Keratinocyte (primary cell): ENCODE measurements around the gene CFAP46. TPM values are rescaled to one million over a fixed set of nuclear protein-coding genes. Genes with fewer than 3 reads are reported as not detected.

Source experiments
- DNase-seq: peaks from one replicate; pipeline ENCODE4 v3.0.0-alpha.2; 2011; ENCODE audit warnings: low read depth, missing footprints, low spot score
- FAIRE-seq: peaks from 2 replicates; lab custom pipeline; 2011; peaks lifted over from hg19 to GRCh38; lab: Jason Lieb, UNC
- H2AFZ ChIP-seq: 2 replicates; pipeline ENCODE4 v1.6.0; 2012; ENCODE audit warnings: low read length, control low read depth, inconsistent platforms; ENCODE audit not compliant: control insufficient read depth
- H3K27ac ChIP-seq: 2 replicates; pipeline ENCODE4 v1.5.1; 2011; ENCODE audit warnings: low read length; ENCODE audit not compliant: control insufficient read depth, insufficient read depth
- H3K27me3 ChIP-seq: 3 replicates; pipeline ENCODE4 v1.6.0; 2011; ENCODE audit warnings: low read length; ENCODE audit not compliant: control insufficient read depth, insufficient read depth; ENCODE audit errors: extremely low read depth
- H3K36me3 ChIP-seq, 2 experiments: 2 replicates in 1 of 2; 3 replicates in 1 of 2; pipeline ENCODE4 v1.5.1; 2011; ENCODE audit warnings: low read length in 2 of 2, mild to moderate bottlenecking in 1 of 2; ENCODE audit not compliant: control insufficient read depth in 2 of 2, insufficient read depth in 2 of 2; ENCODE audit errors: extremely low read depth in 1 of 2
- H3K4me1 ChIP-seq: 3 replicates; pipeline ENCODE4 v1.5.1; 2011; ENCODE audit warnings: low read length; ENCODE audit not compliant: control insufficient read depth, insufficient read depth; ENCODE audit errors: extremely low read depth
- H3K4me2 ChIP-seq: 3 replicates; pipeline ENCODE4 v1.6.0; 2011; ENCODE audit warnings: low read depth, low read length; ENCODE audit not compliant: control insufficient read depth, insufficient read depth; ENCODE audit errors: extremely low read depth
- H3K4me3 ChIP-seq, 3 experiments: fragments of 200-600 bp in 1 of 3; sonication (generic) in 1 of 3; 2 replicates in 2 of 3; 3 replicates in 1 of 3; pipeline ENCODE4 v1.5.1; 2011 to 2016; ENCODE audit warnings: low read length in 3 of 3, mild to moderate bottlenecking in 3 of 3, control low read depth in 2 of 3, inconsistent platforms in 1 of 3, low read depth in 1 of 3, mixed read lengths in 1 of 3, mixed run types in 1 of 3, moderate library complexity in 1 of 3; ENCODE audit not compliant: control insufficient read depth in 2 of 3, insufficient read depth in 2 of 3; ENCODE audit errors: extremely low read depth in 1 of 3
- H3K79me2 ChIP-seq: 2 replicates; pipeline ENCODE4 v1.6.0; 2012; ENCODE audit warnings: low read length; ENCODE audit not compliant: control insufficient read depth, insufficient read depth
- H3K9ac ChIP-seq: 3 replicates; pipeline ENCODE4 v1.6.0; 2011; ENCODE audit warnings: low read length; ENCODE audit not compliant: control insufficient read depth, insufficient read depth; ENCODE audit errors: extremely low read depth
- H3K9me1 ChIP-seq: 3 replicates; pipeline ENCODE4 v1.6.0; 2011; ENCODE audit warnings: low read length; ENCODE audit not compliant: control insufficient read depth, insufficient read depth; ENCODE audit errors: extremely low read depth
- H3K9me3 ChIP-seq: 2 replicates; pipeline ENCODE4 v1.5.1; 2012; ENCODE audit warnings: low read depth, low read length; ENCODE audit not compliant: control insufficient read depth
- H4K20me1 ChIP-seq: 3 replicates; pipeline ENCODE4 v1.6.0; 2011; ENCODE audit warnings: low read length; ENCODE audit not compliant: control insufficient read depth, insufficient read depth; ENCODE audit errors: extremely low read depth
- CTCF ChIP-seq, 3 experiments: IDR thresholded peaks in 1 of 3; conservative IDR thresholded peaks in 1 of 3; optimal IDR thresholded peaks in 1 of 3; 2 replicates in 2 of 3; 3 replicates in 1 of 3; pipeline versions ENCODE3 to v1.5.1; 2011; ENCODE audit warnings: low read length in 3 of 3, mild to moderate bottlenecking in 3 of 3, moderate library complexity in 2 of 3, control low read depth in 1 of 3, inconsistent platforms in 1 of 3; ENCODE audit not compliant: insufficient read depth in 2 of 3; ENCODE audit errors: extremely low read depth in 1 of 3
- EZH2 ChIP-seq: IDR thresholded peaks from one replicate; pipeline ENCODE4 v1.6.1; 2012; ENCODE audit warnings: inconsistent platforms, mild to moderate bottlenecking, low read length, moderate library complexity
- dilution Hi-C: fragments of 300-500 bp; cut with MboI; formaldehyde crosslinking; loops from one replicate; pipeline ENCODE4 v1.7.0; 2020; ENCODE audit warnings: low sequenced_read_pairs; ENCODE audit not compliant: extremely low pct_ligation_motif_present
- polyA plus RNA-seq, 5 experiments: library from polyadenylated mRNA; depleted of rRNA in 3 of 5; stranded (reverse) in 3 of 5; stranded (forward) in 1 of 5; unstranded in 1 of 5; fragments of >200 nt; gene quantifications; 1 replicate in 1 of 5; 2 replicates in 3 of 5; 3 replicates in 1 of 5; pipeline versions ENCODE4 v1.2.1 to v1.2.3, GENCODE V29; 2011 to 2012; ENCODE audit warnings: missing spikeins in 2 of 5, low read depth in 1 of 5, low replicate concordance in 1 of 5

The CFAP46 gene
- polyA plus RNA-seq, 1 donor (not counting 4 experiments of a cell fraction or from before 2014, with no cell fraction given): 1.00 TPM

DNA sequence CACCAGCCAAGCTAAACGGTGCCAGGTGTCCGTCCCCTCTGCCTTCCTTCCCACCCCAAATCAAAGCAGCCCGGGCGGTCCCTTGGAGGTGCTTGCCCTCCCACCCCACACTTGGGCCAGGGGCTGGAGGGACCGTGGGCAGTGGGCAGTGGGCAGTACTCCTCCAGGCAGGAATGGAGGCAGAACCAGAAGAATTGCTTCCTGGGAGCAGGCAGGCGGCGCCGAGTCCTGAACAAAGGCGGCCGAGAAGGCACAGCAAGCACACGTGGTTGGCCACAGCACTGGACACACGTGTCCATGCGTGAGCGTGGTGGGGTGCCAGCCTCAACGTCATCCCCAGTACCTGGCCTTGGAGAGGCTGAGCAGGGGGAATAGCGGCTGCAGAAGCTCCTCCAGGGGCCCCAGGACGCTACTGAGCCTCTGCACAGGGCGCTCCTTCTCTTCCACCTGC lies 108.0 kb downstream of the CFAP46 start:
- Histone ChIP-seq H4K20me1 (no peaks in the 10 kb centered on the region), H3K9me3 (peaks cover 8% of the 10 kb centered on the region), H3K36me3 (no peaks in the 10 kb centered on the region), H3K27ac (no peak overlapping the region), H3K4me3 (no peak overlapping the region), H3K4me1 (no peaks in the 10 kb centered on the region), H3K9ac (no peak overlapping the region), H3K79me2 (no peaks in the 10 kb centered on the region), H2AFZ (no peak overlapping the region), H3K9me1 (no peaks in the 10 kb centered on the region), H3K4me2 (no peak overlapping the region), H3K27me3 (peaks cover 22% of the 10 kb centered on the region)
- no peak for DNase-seq
- dilution Hi-C loops: no loop called here
- FAIRE-seq: no peak
- TF ChIP-seq EZH2 (no peak), CTCF (optimal IDR thresholded peaks at IDR 0.05 in 1 of 3, IDR thresholded peaks at IDR 0.05 in 1 of 3, conservative IDR thresholded peaks at IDR 0.05 in 1 of 3; ENCODE audit: extremely low read depth in 1 of 3, insufficient read depth in 2 of 3, low read length in 3 of 3) (no peak)

- peaks cover 8% of the 10 kb centered on the region for H3K9me3 ChIP-seq
- H3K4me1 ChIP-seq: no peaks in the 10 kb centered on the region
- no peak overlapping the region for H3K4me3 ChIP-seq
- H4K20me1 ChIP-seq: no peaks in the 10 kb centered on the region
- dilution Hi-C loops: no loop called here
- H3K27ac ChIP-seq: no peak overlapping the region
- DNase-seq: no peak
- no peak overlapping the region for H2AFZ ChIP-seq
- H3K36me3 ChIP-seq: no peaks in the 10 kb centered on the region
- no peak overlapping the region for H3K4me2 ChIP-seq
- FAIRE-seq: no peak
- no peaks in the 10 kb centered on the region for H3K79me2 ChIP-seq
- H3K9me1 ChIP-seq: no peaks in the 10 kb centered on the region
- no peak overlapping the region for H3K9ac ChIP-seq
- TF ChIP-seq EZH2: no peak
- H3K27me3 ChIP-seq: peaks cover 22% of the 10 kb centered on the region
These were observed 108.8 kb downstream of the CFAP46 start for GRCh38 chr10:132833421-132834111.
